HepG2 (cell line): Measurements from ENCODE around the gene SIX5. TPM values are rescaled to one million over a fixed set of nuclear protein-coding genes. Genes with fewer than 3 reads are reported as not detected.
A peak's percentile ranks its signal among the peaks of the same experiment; 100 is the strongest.

Source experiments
- ATAD3A ChIP-seq: sonication (generic); formaldehyde crosslinking; IDR thresholded peaks from 2 replicates; pipeline ENCODE4 v1.4.0; 2020; ENCODE audit warnings: missing genetic modification reagents
- GATA4 ChIP-seq: sonication (generic); IDR thresholded peaks from 2 replicates; pipeline ENCODE4 v1.6.1; 2016; ENCODE audit warnings: antibody characterized with exemption, low read depth, borderline replicate concordance
- GATAD2A ChIP-seq: IDR thresholded peaks from 2 replicates; pipeline ENCODE4 v1.6.1; 2016
- KDM5A ChIP-seq: fragments of 200-600 bp; sonication (generic); IDR thresholded peaks from 2 replicates; pipeline ENCODE4 v1.7.0; 2018; ENCODE audit warnings: antibody characterized with exemption, mild to moderate bottlenecking, low read length, borderline replicate concordance
- KLF12 ChIP-seq: sonication (generic); formaldehyde crosslinking; IDR thresholded peaks from 2 replicates; pipeline ENCODE4 v1.4.0; 2020; ENCODE audit warnings: missing genetic modification reagents, borderline replicate concordance
- MAFF ChIP-seq: IDR thresholded peaks from 2 replicates; pipeline ENCODE4 v1.6.1; 2011; ENCODE audit warnings: low read depth, low read length, improper control_type of control experiment
- NCOA1 ChIP-seq: sonication (generic); formaldehyde crosslinking; IDR thresholded peaks from 2 replicates; pipeline ENCODE4 v1.9.0; 2021; ENCODE audit warnings: missing genetic modification reagents
- NFATC3 ChIP-seq: sonication (generic); formaldehyde crosslinking; IDR thresholded peaks from 2 replicates; pipeline ENCODE4 v1.5.1; 2020; ENCODE audit warnings: mild to moderate bottlenecking, missing genetic modification reagents
- NFE2L2 ChIP-seq: fragments of 150-350 bp; IDR thresholded peaks from 2 replicates; pipeline ENCODE4 v1.6.1; 2014; ENCODE audit warnings: low read length
- POGZ ChIP-seq: sonication (generic); formaldehyde crosslinking; IDR thresholded peaks from 2 replicates; pipeline ENCODE4 v1.4.0; 2020; ENCODE audit warnings: mild to moderate bottlenecking, missing genetic modification reagents
- RFXANK ChIP-seq: IDR thresholded peaks from 2 replicates; pipeline ENCODE4 v1.6.1; 2016
- SP1 ChIP-seq, 2 experiments: fragments of 450-650 bp in 1 of 2; sonication (generic) in 1 of 2; formaldehyde crosslinking in 1 of 2; IDR thresholded peaks; 2 replicates each; pipeline versions ENCODE4 v1.4.0 to v1.6.1; 2016 to 2020; ENCODE audit warnings: missing genetic modification reagents in 1 of 2
- SRSF9 ChIP-seq: fragments of 200-400 bp; formaldehyde crosslinking; IDR thresholded peaks from 2 replicates; pipeline ENCODE4 v1.6.1; 2018; ENCODE audit warnings: borderline replicate concordance, mild to moderate bottlenecking, low read depth, low read length; ENCODE audit not compliant: insufficient read depth, poor library complexity, severe bottlenecking
- TERF1 ChIP-seq: sonication (generic); formaldehyde crosslinking; IDR thresholded peaks from 2 replicates; pipeline ENCODE4 v1.8.0; 2022; ENCODE audit warnings: mild to moderate bottlenecking, missing genetic modification reagents, moderate library complexity
- ZBTB34 ChIP-seq: sonication (generic); formaldehyde crosslinking; IDR thresholded peaks from 2 replicates; pipeline ENCODE4 v1.8.0; 2022; ENCODE audit warnings: mild to moderate bottlenecking, missing genetic modification reagents
- ZBTB39 ChIP-seq: sonication (generic); formaldehyde crosslinking; IDR thresholded peaks from 2 replicates; pipeline ENCODE4 v1.5.0; 2020; ENCODE audit warnings: missing genetic modification reagents
- ZFAT ChIP-seq: sonication (generic); formaldehyde crosslinking; conservative IDR thresholded peaks from 2 replicates; pipeline ENCODE4 v1.8.1; 2023; ENCODE audit warnings: missing genetic modification reagents, inconsistent platforms
- ZFX ChIP-seq: sonication (generic); formaldehyde crosslinking; IDR thresholded peaks from 2 replicates; pipeline ENCODE4 v1.4.0; 2020; ENCODE audit warnings: mild to moderate bottlenecking, low read depth, missing genetic modification reagents, moderate library complexity
- ZNF275 ChIP-seq: sonication (generic); formaldehyde crosslinking; IDR thresholded peaks from 2 replicates; pipeline ENCODE4 v1.8.0; 2022; ENCODE audit warnings: missing genetic modification reagents, mild to moderate bottlenecking, inconsistent platforms, borderline replicate concordance
- ZNF496 ChIP-seq: sonication (generic); formaldehyde crosslinking; IDR thresholded peaks from 2 replicates; pipeline ENCODE4 v1.8.1; 2023; ENCODE audit warnings: mild to moderate bottlenecking, moderate library complexity, missing genetic modification reagents; ENCODE audit not compliant: insufficient replicate concordance
- ZNF577 ChIP-seq: sonication (generic); formaldehyde crosslinking; IDR thresholded peaks from 2 replicates; pipeline ENCODE4 v1.4.0; 2020; ENCODE audit warnings: mild to moderate bottlenecking, low read depth, missing genetic modification reagents, borderline replicate concordance
- ZNF746 ChIP-seq: sonication (generic); formaldehyde crosslinking; IDR thresholded peaks from 2 replicates; pipeline ENCODE4 v1.8.0; 2022; ENCODE audit warnings: mild to moderate bottlenecking, missing genetic modification reagents
- ZNF749 ChIP-seq: sonication (generic); formaldehyde crosslinking; IDR thresholded peaks from 2 replicates; pipeline ENCODE4 v1.8.0; 2022; ENCODE audit warnings: mild to moderate bottlenecking, missing genetic modification reagents, moderate library complexity, borderline replicate concordance
- ZSCAN30 ChIP-seq: sonication (generic); formaldehyde crosslinking; IDR thresholded peaks from 2 replicates; pipeline ENCODE4 v1.5.0; 2020; ENCODE audit warnings: mild to moderate bottlenecking, missing genetic modification reagents
- polyA plus RNA-seq, 8 experiments: library from polyadenylated mRNA; depleted of rRNA in 3 of 8; stranded (reverse) in 7 of 8; unstranded in 1 of 8; fragments of >200 nt; fragmentation: Illumina TruSeq in 4 of 8; extraction: Trizol in 4 of 8; gene quantifications; 2 replicates each; pipeline versions ENCODE4 v1.2.1 to v1.2.3, GENCODE V29; 2011 to 2016; ENCODE audit warnings: low read depth in 4 of 8, missing spikeins in 1 of 8, mixed read lengths in 1 of 8; ENCODE audit not compliant: insufficient read depth in 1 of 8
- total RNA-seq, 5 experiments: library from RNA; depleted of rRNA; stranded (reverse); fragments of >200 nt; fragmentation: Illumina TruSeq; extraction: Trizol; gene quantifications; 2 replicates each; pipeline ENCODE4 v1.2.3, GENCODE V29; 2016; ENCODE audit warnings: low read depth in 1 of 5

Gene SIX5
- total and polyA plus RNA-seq, 2 of the 13 experiments (the other 11 are each of a cell fraction or from before 2014, with no cell fraction given), result 7.7 to 10.5 TPM

DNA sequence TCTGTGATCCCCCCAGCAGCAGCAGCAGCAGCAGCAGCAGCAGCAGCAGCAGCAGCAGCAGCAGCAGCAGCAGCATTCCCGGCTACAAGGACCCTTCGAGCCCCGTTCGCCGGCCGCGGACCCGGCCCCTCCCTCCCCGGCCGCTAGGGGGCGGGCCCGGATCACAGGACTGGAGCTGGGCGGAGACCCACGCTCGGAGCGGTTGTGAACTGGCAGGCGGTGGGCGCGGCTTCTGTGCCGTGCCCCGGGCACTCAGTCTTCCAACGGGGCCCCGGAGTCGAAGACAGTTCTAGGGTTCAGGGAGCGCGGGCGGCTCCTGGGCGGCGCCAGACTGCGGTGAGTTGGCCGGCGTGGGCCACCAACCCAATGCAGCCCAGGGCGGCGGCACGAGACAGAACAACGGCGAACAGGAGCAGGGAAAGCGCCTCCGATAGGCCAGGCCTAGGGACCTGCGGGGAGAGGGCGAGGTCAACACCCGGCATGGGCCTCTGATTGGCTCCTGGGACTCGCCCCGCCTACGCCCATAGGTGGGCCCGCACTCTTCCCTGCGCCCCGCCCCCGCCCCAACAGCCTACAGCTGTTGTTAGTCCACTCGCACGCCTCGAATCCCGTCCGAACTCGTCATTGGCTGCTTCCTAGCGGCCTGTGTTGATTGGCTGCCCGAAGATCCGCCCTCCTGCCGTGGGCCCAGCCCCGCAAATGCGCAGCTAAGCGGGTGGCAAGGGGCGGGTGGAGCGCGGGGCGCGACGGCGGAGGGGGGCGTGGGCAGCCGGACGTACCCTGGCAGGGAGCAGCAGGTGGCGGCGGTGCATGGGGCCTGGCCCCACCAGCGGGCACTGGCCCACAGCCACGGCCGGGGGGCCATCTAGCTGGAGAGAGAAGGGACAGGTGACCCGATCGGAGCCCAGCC lies 1.4 kb upstream of the SIX5 start (continued):
- TF ChIP-seq GATA4, result no peak
- peak; percentile 93 for TF ChIP-seq ZFX (CRISPR knock-in tag)
- peak; percentile 64 for TF ChIP-seq ZNF746
- no peak for TF ChIP-seq SP1 (IDR thresholded peaks at IDR 0.05)
- peak; percentile 82 for TF ChIP-seq SP1 (CRISPR knock-in tag; IDR thresholded peaks at IDR 0.05)
- TF ChIP-seq ZBTB39 (CRISPR knock-in tag), result 0 out of 2 replicates have a peak, but pooled peaks have one; percentile 23
- peak; percentile 58; the same call in 1 of the 2 replicates for TF ChIP-seq KLF12 (CRISPR knock-in tag)
- no peak for TF ChIP-seq ZFAT (CRISPR knock-in tag)
- no peak for TF ChIP-seq NCOA1 (CRISPR knock-in tag)
- TF ChIP-seq MAFF, result no peak
- no peak for TF ChIP-seq ATAD3A (CRISPR knock-in tag)
- TF ChIP-seq SRSF9, result no peak
- TF ChIP-seq NFE2L2, result no peak
- TF ChIP-seq GATAD2A (CRISPR knock-in tag), result 0 out of 2 replicates have a peak, but pooled peaks have one; percentile 28
- peak; percentile 16; the same call in 1 of the 2 replicates for TF ChIP-seq POGZ (CRISPR knock-in tag)
- peak; percentile 51; the same call in 1 of the 2 replicates for TF ChIP-seq KDM5A
- no peak for TF ChIP-seq ZNF275
- peak; percentile 46; the same call in 1 of the 2 replicates for TF ChIP-seq ZNF749 (CRISPR knock-in tag)
- TF ChIP-seq ZNF577 (CRISPR knock-in tag), result no peak
- TF ChIP-seq ZSCAN30 (CRISPR knock-in tag), result no peak
- TF ChIP-seq TERF1 (CRISPR knock-in tag), result no peak
- TF ChIP-seq NFATC3 (CRISPR knock-in tag), result peak; percentile 87; the same call in 1 of the 2 replicates
- TF ChIP-seq RFXANK (CRISPR knock-in tag), result no peak
- no peak for TF ChIP-seq ZBTB34 (CRISPR knock-in tag)
- no peak for TF ChIP-seq ZNF496 (CRISPR knock-in tag)
